Activated CD8-positive, alpha-beta T cell treated with anti-CD3 and anti-CD28 coated beads for 36 hours (primary cell): ENCODE results near the gene PTGER1. TPM values are rescaled to one million over a fixed set of nuclear protein-coding genes. Genes with fewer than 3 reads are reported as not detected.

Source experiments
- ATAC-seq: fragments of 200-7000 bp; cut with Tn5 transposase; one replicate; pipeline ENCODE4 v1.10.0; 2021; ENCODE audit warnings: mild to moderate bottlenecking, moderate library complexity
- CTCF ChIA-PET: fragments of 350-600 bp; sonication (Branson Sonifier 250); formaldehyde crosslinking; loops from one replicate; lab custom pipeline; 2021; ENCODE audit warnings: antibody characterized with exemption; lab: Charles Lee
- POLR2A ChIA-PET: fragments of 350-600 bp; sonication (Branson Sonifier 250); formaldehyde crosslinking; loops from one replicate; lab custom pipeline; 2021; ENCODE audit warnings: antibody characterized with exemption; lab: Charles Lee
- DNase-seq: peaks from one replicate; pipeline ENCODE4 v3.0.0-alpha.2; 2020
- H3K27ac Mint-ChIP-seq: one replicate; pipeline ENCODE4 v1.8.0; 2021; ENCODE audit warnings: mild to moderate bottlenecking, mixed read lengths
- H3K27me3 Mint-ChIP-seq: one replicate; pipeline ENCODE4 v1.8.0; 2021; ENCODE audit warnings: mixed read lengths
- H3K36me3 Mint-ChIP-seq: one replicate; pipeline ENCODE4 v1.8.0; 2021; ENCODE audit warnings: low read depth, mixed read lengths
- H3K4me1 Mint-ChIP-seq: one replicate; pipeline ENCODE4 v1.8.0; 2021; ENCODE audit warnings: low read depth, mixed read lengths
- H3K4me3 Mint-ChIP-seq: one replicate; pipeline ENCODE4 v1.8.0; 2021; ENCODE audit warnings: mild to moderate bottlenecking, moderate library complexity, mixed read lengths
- H3K9me3 Mint-ChIP-seq: one replicate; pipeline ENCODE4 v1.8.0; 2021; ENCODE audit warnings: mixed read lengths
- CTCF ChIP-seq: fragments of 200-600 bp; IDR thresholded peaks from one replicate; pipeline ENCODE4 v1.8.0; 2022; ENCODE audit warnings: antibody characterized with exemption, mild to moderate bottlenecking
- intact Hi-C: fragments of 100-400 bp; cut with micrococcal nuclease; formaldehyde crosslinking; loops from one replicate; pipeline ENCODE4 v1.10.0; 2022
- total RNA-seq, 2 experiments: library from RNA; stranded (reverse); gene quantifications; one replicate each; pipeline ENCODE4 v1.2.3, GENCODE V29; 2021

PTGER1 gene
- total RNA-seq, 2 experiments from 2014 or later = 0.43 TPM

DNA sequence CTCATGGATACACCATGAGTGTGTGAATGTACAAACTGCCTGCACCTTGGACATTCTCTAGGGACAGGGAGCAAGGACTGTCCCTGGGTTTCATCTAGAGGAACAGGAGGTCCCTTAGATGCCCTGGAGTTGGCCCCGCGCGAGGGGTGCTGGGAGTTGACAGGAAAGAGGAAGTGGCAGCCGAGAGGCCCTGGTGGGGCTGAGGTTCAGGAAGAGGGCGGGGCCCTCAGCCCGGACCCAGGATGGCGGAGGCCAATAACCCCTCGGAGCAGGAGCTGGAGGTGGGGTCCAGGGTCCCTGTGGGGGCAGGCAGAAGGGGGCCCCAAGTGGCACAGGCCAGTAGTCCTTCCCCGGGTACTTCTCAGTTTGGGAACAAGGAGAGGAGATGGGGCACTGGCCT, 35.1 kb downstream of the PTGER1 start:
- H3K36me3 Mint-ChIP-seq = peaks cover 39% of the 10 kb centered on the region
- no peaks in the 10 kb centered on the region for H3K27me3 Mint-ChIP-seq
- ATAC-seq (peak; percentile 95), DNase-seq (peak; percentile 89)
- no peaks in the 10 kb centered on the region for H3K9me3 Mint-ChIP-seq
- H3K4me3 Mint-ChIP-seq = peak overlapping the region; percentile 82
- ChIA-PET CTCF (interaction anchor here (1.1 to 1.5 kb wide), 2 partner anchors 8 to 35 kb away, joined by 3 to 4 read pairs; partner anchors contain the start of gene PKN1), POLR2A (interaction anchor here (0.7 to 1.5 kb wide), 3 partner anchors 20 to 76 kb away, joined by 3 read pairs; no protein-coding TSS in a partner anchor)
- intact Hi-C loops = no loop called here
- peak overlapping the region; percentile 92 for H3K27ac Mint-ChIP-seq
- peaks cover 34% of the 10 kb centered on the region for H3K4me1 Mint-ChIP-seq
- no peak for TF ChIP-seq CTCF

- H3K27ac Mint-ChIP-seq = peak overlapping the region; percentile 92
- H3K4me1 Mint-ChIP-seq = peaks cover 41% of the 10 kb centered on the region
- TF ChIP-seq CTCF = no peak
- no peak for DNase-seq
- POLR2A ChIA-PET = interaction anchor here (0.6 to 1.5 kb wide), 4 partner anchors 18 to 56 kb away, joined by 3 to 5 read pairs (median 3); no protein-coding TSS in a partner anchor
- intact Hi-C loops = no loop called here
- ATAC-seq = no peak
- H3K27me3 Mint-ChIP-seq = no peaks in the 10 kb centered on the region
- peaks cover 32% of the 10 kb centered on the region for H3K36me3 Mint-ChIP-seq
- CTCF ChIA-PET = interaction anchor here (1.1 to 2.0 kb wide), 5 partner anchors 26 to 90 kb away, joined by 3 to 13 read pairs (median 4); no protein-coding TSS in a partner anchor
- H3K9me3 Mint-ChIP-seq = no peaks in the 10 kb centered on the region
- H3K4me3 Mint-ChIP-seq = peak overlapping the region; percentile 82
Observed at GRCh38 chr19:14439014-14439413, 36.1 kb downstream of the PTGER1 start.

- ATAC-seq (no peak), DNase-seq (no peak)
- Mint-ChIP-seq H3K27me3 (no peaks in the 10 kb centered on the region), H3K4me1 (peaks cover 41% of the 10 kb centered on the region), H3K27ac (peak overlapping the region; percentile 72), H3K4me3 (no peak overlapping the region), H3K36me3 (peaks cover 22% of the 10 kb centered on the region), H3K9me3 (no peaks in the 10 kb centered on the region)
- no peak for TF ChIP-seq CTCF
- ChIA-PET POLR2A (no interaction called here), CTCF (interaction anchor here (0.6 to 2.0 kb wide), 4 partner anchors 35 to 89 kb away, joined by 3 to 13 read pairs (median 4); no protein-coding TSS in a partner anchor)
- intact Hi-C loops = no loop called here
Observed at GRCh38 chr19:14437578-14438140, 37.5 kb downstream of the PTGER1 start.

DNA sequence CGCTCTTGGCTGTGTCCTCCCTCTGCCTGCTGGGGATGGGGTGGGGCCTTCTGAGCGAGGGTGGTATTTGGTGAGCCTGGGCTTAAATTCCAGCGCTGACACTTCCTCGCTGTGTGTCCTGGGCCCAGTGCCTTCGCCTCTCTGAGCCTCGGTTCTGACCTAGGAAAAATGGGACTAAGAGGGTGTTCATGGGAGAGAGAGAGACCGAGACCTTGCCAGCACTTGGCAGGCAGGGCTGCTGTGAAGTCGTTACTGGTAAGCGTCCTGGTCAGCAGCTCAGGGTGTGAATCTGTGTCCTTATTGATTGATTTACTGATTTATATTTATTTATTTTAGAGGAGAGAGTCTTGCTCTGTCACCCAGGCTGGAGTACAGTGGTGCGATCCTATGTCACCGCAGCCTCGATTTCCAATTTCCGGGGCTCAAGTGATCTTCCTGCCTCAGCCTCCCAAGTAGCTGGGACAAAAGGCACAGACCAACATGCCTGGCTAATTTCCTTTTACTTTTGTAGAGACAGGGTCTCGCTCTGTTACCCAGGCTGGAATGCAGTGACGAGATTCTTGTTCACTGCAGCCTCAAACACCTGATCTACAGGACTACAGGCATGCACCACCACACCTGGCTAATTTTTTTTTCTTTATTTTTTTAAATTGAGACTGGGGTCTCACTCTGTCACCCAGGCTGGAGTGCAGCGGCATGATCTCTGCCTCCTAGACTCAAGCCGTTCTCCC, 39.7 kb downstream of the PTGER1 start:
- H3K27ac Mint-ChIP-seq = peak overlapping the region; percentile 77
- peaks cover 15% of the 10 kb centered on the region for H3K36me3 Mint-ChIP-seq
- no peak for DNase-seq
- no peak for TF ChIP-seq CTCF
- ATAC-seq = no peak
- CTCF ChIA-PET = interaction anchor here (0.6 to 1.1 kb wide), 2 partner anchors 17 to 45 kb away, joined by 3 read pairs; no protein-coding TSS in a partner anchor
- POLR2A ChIA-PET = interaction anchor here (0.6 kb wide), 1 partner anchor 71 kb away, joined by 3 read pairs; no protein-coding TSS in a partner anchor
- H3K4me1 Mint-ChIP-seq = peaks cover 42% of the 10 kb centered on the region
- intact Hi-C loops = no loop called here
- peak overlapping the region; percentile 67 for H3K4me3 Mint-ChIP-seq
- peaks cover 2% of the 10 kb centered on the region for H3K27me3 Mint-ChIP-seq
- H3K9me3 Mint-ChIP-seq = no peaks in the 10 kb centered on the region
